GM21825 (cell line): Measurements from ENCODE around the gene CPNE4.

Experiments used
- ATAC-seq: cut with Tn5 transposase; IDR thresholded peaks from one replicate; pipeline ENCODE4 v1.9.1; 2021; ENCODE audit warnings: mild to moderate bottlenecking, moderate library complexity; ENCODE audit not compliant: unreplicated experiment

Gene CPNE4

GRCh38 chr3:131485119-131485518 is 549.7 kb downstream of the CPNE4 start:
- no peak for ATAC-seq

GRCh38 chr3:131484496-131485111 is 550.2 kb downstream of the CPNE4 start:
- ATAC-seq = no peak
